Measurements from ENCODE around the gene TASP1. TPM values are rescaled to one million over a fixed set of nuclear protein-coding genes. Genes with fewer than 3 reads are reported as not detected.
"Not testable (repeated sequence)": the region's sequence is repeated elsewhere in the genome, so short reads cannot be mapped to it uniquely, and the experiment has no call there.

TASP1 gene
- total RNA-seq, 1 donor from 2014 or later = 22.4 TPM

DNA sequence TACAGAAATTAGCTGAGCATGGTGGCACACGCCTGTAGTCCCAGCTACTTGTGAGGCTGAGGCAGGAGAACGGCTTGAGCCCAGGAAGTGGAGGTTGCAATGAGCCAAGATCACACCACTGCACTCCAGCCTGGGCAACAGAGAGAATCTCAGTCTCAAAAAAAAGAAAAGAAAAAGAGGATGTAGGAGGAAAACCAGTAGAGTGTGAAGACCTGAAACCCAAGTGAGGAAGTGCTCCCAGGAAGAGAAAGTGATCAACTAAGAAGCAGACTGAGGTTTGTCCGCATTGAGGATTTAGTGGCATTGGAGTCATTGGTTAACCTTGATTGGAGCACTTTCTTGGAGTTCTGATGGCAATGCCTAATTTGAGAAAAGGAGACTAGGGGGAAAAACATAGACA lies 20.6 kb upstream of the TASP1 start:
- H3K4me3 Mint-ChIP-seq (ENCODE audit: low read depth) = no peak overlapping the region
- H3K27me3 Mint-ChIP-seq = no peaks in the 10 kb centered on the region
- no peak overlapping the region for H3K27ac Mint-ChIP-seq
- DNase-seq (ENCODE audit: low spot score, unreplicated experiment) = no peak
- no peaks in the 10 kb centered on the region for H3K36me3 Mint-ChIP-seq (ENCODE audit: insufficient read depth)
- H3K4me1 Mint-ChIP-seq (ENCODE audit: low read depth) = no peaks in the 10 kb centered on the region
- TF ChIP-seq CTCF (IDR thresholded peaks at IDR 0.05; ENCODE audit: unreplicated experiment) = no peak
- H3K9me3 Mint-ChIP-seq (ENCODE audit: low read depth) = no peaks in the 10 kb centered on the region

GRCh38 chr20:13658060-13658459 lies 19.3 kb upstream of the TASP1 start:
- H3K4me3 Mint-ChIP-seq (ENCODE audit: low read depth); H3K27me3 Mint-ChIP-seq; H3K9me3 Mint-ChIP-seq (ENCODE audit: low read depth); H3K4me1 Mint-ChIP-seq (ENCODE audit: low read depth); H3K27ac Mint-ChIP-seq; DNase-seq (ENCODE audit: low spot score, unreplicated experiment); H3K36me3 Mint-ChIP-seq (ENCODE audit: insufficient read depth): not testable (repeated sequence)

DNA sequence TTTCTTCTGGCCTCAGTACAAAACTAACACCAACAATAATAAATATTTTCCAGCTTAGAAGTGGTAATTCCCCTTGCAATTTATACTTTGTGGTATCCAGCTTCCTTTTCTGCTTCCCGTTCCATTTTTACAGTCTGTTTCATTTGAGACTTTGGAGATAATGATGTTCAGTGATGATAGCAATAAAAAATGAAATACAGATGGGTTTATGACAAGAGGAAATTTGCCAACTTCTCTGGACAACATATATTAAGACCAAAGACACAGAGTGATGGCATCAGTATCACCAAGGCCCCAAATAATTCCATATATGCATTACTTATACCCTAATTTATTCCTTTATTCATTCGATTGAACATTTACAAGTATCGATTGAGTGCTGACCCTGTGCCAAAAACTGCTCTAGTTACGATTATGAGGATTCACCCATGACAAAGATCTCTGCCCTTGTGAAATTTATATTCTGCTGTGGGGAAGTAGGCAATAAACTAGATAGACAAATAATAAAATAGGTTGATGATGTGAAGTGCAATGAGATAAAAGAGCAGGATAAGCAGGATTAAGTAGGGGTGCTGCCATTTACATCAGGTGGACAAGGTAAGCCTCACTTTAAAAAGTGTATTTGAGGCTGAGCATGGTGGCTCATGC lies 18.1 kb upstream of the TASP1 start:
- Mint-ChIP-seq H3K4me1 (ENCODE audit: low read depth) (no peaks in the 10 kb centered on the region), H3K27me3 (no peaks in the 10 kb centered on the region), H3K36me3 (ENCODE audit: insufficient read depth) (no peaks in the 10 kb centered on the region), H3K9me3 (ENCODE audit: low read depth) (no peaks in the 10 kb centered on the region), H3K4me3 (ENCODE audit: low read depth) (no peak overlapping the region), H3K27ac (no peak overlapping the region)
- no peak for TF ChIP-seq CTCF (IDR thresholded peaks at IDR 0.05; ENCODE audit: unreplicated experiment)
- no peak for DNase-seq (ENCODE audit: low spot score, unreplicated experiment)

DNA sequence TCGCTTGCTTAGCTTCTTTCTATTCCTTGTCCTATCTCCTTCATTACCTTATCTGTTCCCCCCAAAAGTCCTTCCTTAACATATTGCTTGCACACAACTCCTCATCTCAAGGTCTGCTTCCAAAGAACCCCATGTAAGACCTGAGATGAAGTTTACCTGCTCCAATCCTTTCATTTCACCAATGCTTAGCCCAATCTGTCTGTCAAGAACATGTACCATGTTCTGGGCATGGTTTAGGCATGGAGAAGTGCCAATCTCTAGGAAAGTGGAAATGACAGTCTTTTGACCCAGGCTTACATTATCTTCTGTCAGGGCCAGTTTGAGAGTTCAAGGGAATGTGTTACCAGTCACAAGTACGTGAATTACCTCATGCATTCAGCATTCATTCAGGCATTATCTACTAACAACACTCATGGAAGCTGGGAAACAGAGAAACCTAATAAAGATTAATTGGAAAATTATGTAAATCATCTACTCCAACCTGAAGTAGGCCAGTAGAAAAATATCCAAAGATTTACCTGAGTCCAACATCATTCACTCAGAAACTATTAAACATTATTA lies 15.8 kb upstream of the TASP1 start:
- no peak for DNase-seq (ENCODE audit: low spot score, unreplicated experiment)
- no peaks in the 10 kb centered on the region for H3K36me3 Mint-ChIP-seq (ENCODE audit: insufficient read depth)
- no peak overlapping the region for H3K27ac Mint-ChIP-seq
- H3K9me3 Mint-ChIP-seq (ENCODE audit: low read depth) = no peaks in the 10 kb centered on the region
- no peak overlapping the region for H3K4me3 Mint-ChIP-seq (ENCODE audit: low read depth)
- H3K4me1 Mint-ChIP-seq (ENCODE audit: low read depth) = no peaks in the 10 kb centered on the region
- H3K27me3 Mint-ChIP-seq = no peaks in the 10 kb centered on the region
- TF ChIP-seq CTCF (IDR thresholded peaks at IDR 0.05; ENCODE audit: unreplicated experiment) = no peak

DNA sequence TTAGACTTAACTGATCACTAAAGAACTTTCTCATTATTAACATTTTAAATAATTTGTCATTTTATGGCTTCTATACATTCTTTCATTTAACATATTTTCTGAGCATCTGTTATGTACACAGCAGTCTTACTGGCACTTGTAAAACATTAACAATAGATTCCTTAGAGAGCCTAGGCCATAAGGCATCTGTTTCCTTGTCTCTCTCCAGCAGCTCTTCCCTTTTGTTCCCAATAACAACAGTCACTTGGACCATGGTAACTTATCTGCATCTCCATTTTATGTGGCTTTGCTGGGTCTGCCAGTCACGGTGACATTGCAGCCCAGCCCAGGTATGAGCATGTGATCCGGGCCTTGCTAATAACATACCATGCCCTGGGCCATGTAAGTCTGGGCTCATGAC lies 11.7 kb upstream of the TASP1 start:
- H3K27ac Mint-ChIP-seq = no peak overlapping the region
- no peaks in the 10 kb centered on the region for H3K4me1 Mint-ChIP-seq (ENCODE audit: low read depth)
- no peaks in the 10 kb centered on the region for H3K9me3 Mint-ChIP-seq (ENCODE audit: low read depth)
- TF ChIP-seq CTCF (IDR thresholded peaks at IDR 0.05; ENCODE audit: unreplicated experiment) = no peak
- H3K36me3 Mint-ChIP-seq (ENCODE audit: insufficient read depth) = no peaks in the 10 kb centered on the region
- no peaks in the 10 kb centered on the region for H3K27me3 Mint-ChIP-seq
- no peak for DNase-seq (ENCODE audit: low spot score, unreplicated experiment)
- H3K4me3 Mint-ChIP-seq (ENCODE audit: low read depth) = no peak overlapping the region

Measured in progenitor cell of endocrine pancreas (in vitro differentiated cells).